Panc1 (cell line): ENCODE measurements around the gene VWF.

Experiments used
- CTCF ChIP-seq: fragments of 450-650 bp; IDR thresholded peaks from 2 replicates; pipeline ENCODE4 v1.5.1; 2017; ENCODE audit warnings: mild to moderate bottlenecking
- POLR2AphosphoS5 ChIP-seq: IDR thresholded peaks from 2 replicates; pipeline ENCODE4 v1.6.1; 2012; ENCODE audit warnings: mild to moderate bottlenecking, low read depth, low read length, moderate library complexity

- TF ChIP-seq CTCF (no peak), POLR2AphosphoS5 (no peak)
These were observed 7.9 kb downstream of the VWF start for GRCh38 chr12:6116471-6117021.
